Left lung (tissue), 10 donors: Measurements from ENCODE around the gene GRB2. TPM values are rescaled to one million over a fixed set of nuclear protein-coding genes. Genes with fewer than 3 reads are reported as not detected.
"Not testable (repeated sequence)": the region's sequence is repeated elsewhere in the genome, so short reads cannot be mapped to it uniquely, and the experiment has no call there.

Experiments used
- ATAC-seq: fragments of 200-7000 bp; cut with Tn5 transposase; one replicate; pipeline ENCODE4 v1.9.1; 2020; ENCODE audit warnings: moderate library complexity
- DNase-seq, 4 donors: peaks; one replicate each; pipeline ENCODE4 v3.0.0-alpha.2; 2013 to 2020
- H3K27ac ChIP-seq, 2 donors: fragments of 200-600 bp; sonication (generic) in 1 of 2; one replicate each; pipeline versions ENCODE4 v1.5.0 to v1.8.0; 2020 to 2021
- H3K27me3 ChIP-seq, 2 donors: fragments of 200-600 bp; sonication (generic) in 1 of 2; one replicate each; pipeline versions ENCODE4 v1.5.0 to v1.8.0; 2020 to 2021
- H3K36me3 ChIP-seq, 2 donors: fragments of 200-600 bp; sonication (generic) in 1 of 2; one replicate each; pipeline versions ENCODE4 v1.5.0 to v1.8.0; 2020 to 2021
- H3K4me1 ChIP-seq, 2 donors: fragments of 200-600 bp; one replicate each; pipeline ENCODE4 v1.8.0; 2021
- H3K4me3 ChIP-seq, 2 donors: fragments of 200-600 bp; sonication (generic) in 1 of 2; one replicate each; pipeline versions ENCODE4 v1.5.0 to v1.8.0; 2020 to 2021; ENCODE audit warnings: mild to moderate bottlenecking in 1 of 2
- H3K9me3 ChIP-seq, 2 donors: fragments of 200-600 bp; sonication (generic) in 1 of 2; one replicate each; pipeline versions ENCODE4 v1.5.0 to v1.8.0; 2020 to 2021
- intact Hi-C, 2 donors: fragments of 100-400 bp; cut with DNase I; formaldehyde crosslinking; loops; one replicate each; pipeline versions ENCODE4 v1.11.2 to v1.14.2; 2022
- polyA plus RNA-seq, 6 donors: library from polyadenylated mRNA; unstranded; fragments of 120-200 nt; gene quantifications; one replicate each; pipeline ENCODE4 v1.2.1, GENCODE V29; 2013; ENCODE audit not compliant: insufficient read length in 6 of 6
- total RNA-seq, 2 donors: library from RNA; stranded (reverse); fragmentation: NEBNext Ultra II Directional; extraction: Animal tissue kit (Norgen Biotek cat#: 25700); gene quantifications; one replicate each; pipeline ENCODE4 v1.2.1, GENCODE V29; 2021
- TF ChIP-seq, protein P1 (sequence below), 2 donors: fragments of 200-600 bp; sonication (generic) in 1 of 2; IDR thresholded peaks; one replicate each; pipeline versions ENCODE4 v1.5.0 to v1.8.0; 2021; ENCODE audit warnings: antibody characterized with exemption in 2 of 2
- donor health status: DM: no; HTN: yes; CAD: no.
- donor health status: DM: no; HTN: no; CAD: no.

GRB2 gene
- total and polyA plus RNA-seq, 8 donors, result 81.8 to 214 (median 83.3) TPM

DNA sequence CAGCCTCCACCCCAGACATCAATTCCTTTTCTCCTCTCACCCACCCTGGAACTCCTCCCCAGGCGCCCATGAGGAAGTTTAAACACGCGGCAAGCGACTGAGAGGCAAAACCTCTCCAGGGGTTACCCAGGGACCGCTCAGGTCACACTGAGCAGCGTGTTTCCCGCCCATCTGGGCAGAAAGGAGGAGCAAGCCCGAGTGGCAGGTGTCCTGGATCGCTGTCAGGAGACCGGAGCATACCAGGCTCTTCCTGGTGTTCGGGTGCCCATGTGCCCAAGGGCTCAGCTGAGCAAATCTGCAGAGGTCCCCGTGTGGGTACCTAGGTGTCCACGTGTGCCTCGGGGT, 116.7 kb downstream of the GRB2 start:
- intact Hi-C loops, result no loop called here
- peak overlapping the region; percentile 72 to 86 for H3K4me3 ChIP-seq
- no peaks in the 10 kb centered on the region for H3K9me3 ChIP-seq
- peak overlapping the region; percentile 93 to 99 for H3K27ac ChIP-seq
- ATAC-seq, result peak; percentile 57
- peaks cover 0 to 29% of the 10 kb centered on the region in 2 donors for H3K36me3 ChIP-seq
- TF ChIP-seq, protein P1, sequence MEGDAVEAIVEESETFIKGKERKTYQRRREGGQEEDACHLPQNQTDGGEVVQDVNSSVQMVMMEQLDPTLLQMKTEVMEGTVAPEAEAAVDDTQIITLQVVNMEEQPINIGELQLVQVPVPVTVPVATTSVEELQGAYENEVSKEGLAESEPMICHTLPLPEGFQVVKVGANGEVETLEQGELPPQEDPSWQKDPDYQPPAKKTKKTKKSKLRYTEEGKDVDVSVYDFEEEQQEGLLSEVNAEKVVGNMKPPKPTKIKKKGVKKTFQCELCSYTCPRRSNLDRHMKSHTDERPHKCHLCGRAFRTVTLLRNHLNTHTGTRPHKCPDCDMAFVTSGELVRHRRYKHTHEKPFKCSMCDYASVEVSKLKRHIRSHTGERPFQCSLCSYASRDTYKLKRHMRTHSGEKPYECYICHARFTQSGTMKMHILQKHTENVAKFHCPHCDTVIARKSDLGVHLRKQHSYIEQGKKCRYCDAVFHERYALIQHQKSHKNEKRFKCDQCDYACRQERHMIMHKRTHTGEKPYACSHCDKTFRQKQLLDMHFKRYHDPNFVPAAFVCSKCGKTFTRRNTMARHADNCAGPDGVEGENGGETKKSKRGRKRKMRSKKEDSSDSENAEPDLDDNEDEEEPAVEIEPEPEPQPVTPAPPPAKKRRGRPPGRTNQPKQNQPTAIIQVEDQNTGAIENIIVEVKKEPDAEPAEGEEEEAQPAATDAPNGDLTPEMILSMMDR (IDR thresholded peaks at IDR 0.05), result no peak
- DNase-seq, result peak in 1 of 4 donors; percentile 67
- peaks cover 3 to 44% of the 10 kb centered on the region in 2 donors for H3K4me1 ChIP-seq
- H3K27me3 ChIP-seq, result no peaks in the 10 kb centered on the region

DNA sequence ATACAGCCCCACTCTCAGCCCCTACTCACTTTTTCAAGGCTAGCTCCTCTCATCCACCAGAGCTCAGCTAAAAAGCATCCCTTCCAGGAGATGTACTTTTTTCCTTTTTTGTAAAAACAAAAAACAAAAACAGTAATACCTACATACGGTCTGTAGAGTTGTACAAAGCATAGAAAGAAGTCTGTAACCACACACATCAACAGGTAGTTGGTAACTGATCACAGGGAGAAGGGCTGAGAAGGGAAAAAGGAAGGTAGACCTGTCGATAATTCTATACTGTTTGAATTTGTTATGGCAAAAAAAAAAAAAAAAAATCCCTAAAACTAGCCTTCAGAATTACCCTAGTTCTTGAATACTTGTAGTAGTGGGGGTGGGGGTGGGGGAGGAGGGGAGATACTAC, 117.1 kb downstream of the GRB2 start:
- Histone ChIP-seq H3K27ac (peak overlapping the region in 1 of 2 donors; percentile 99), H3K27me3 (no peaks in the 10 kb centered on the region), H3K4me1 (peaks cover 3 to 40% of the 10 kb centered on the region in 2 donors), H3K36me3 (peaks cover 0 to 33% of the 10 kb centered on the region in 2 donors), H3K4me3 (peak overlapping the region; percentile 72 to 86), H3K9me3 (no peaks in the 10 kb centered on the region)
- DNase-seq (no peak), ATAC-seq (no peak)
- TF ChIP-seq, protein P1 (IDR thresholded peaks at IDR 0.05), result no peak
- intact Hi-C loops, result no loop called here

DNA sequence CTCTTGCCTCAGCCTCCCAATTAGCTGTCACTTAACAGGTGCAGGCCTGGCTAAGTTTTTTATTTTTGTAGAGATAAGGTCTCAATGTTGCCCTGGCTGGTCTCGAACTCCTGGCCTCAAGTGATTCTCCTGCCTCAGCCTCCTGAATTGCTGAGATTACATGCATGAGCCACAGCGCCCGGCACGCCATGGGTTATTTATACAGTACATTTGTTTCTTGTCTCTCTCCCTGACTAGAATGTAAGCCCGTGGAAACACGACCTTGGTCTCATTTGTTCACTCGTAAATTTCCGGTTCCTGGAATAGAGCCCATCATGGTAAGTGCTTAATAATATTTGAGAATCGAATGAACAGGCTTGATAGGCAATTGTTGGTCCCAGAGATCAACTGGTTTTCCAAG, 118.3 kb downstream of the GRB2 start:
- Histone ChIP-seq H3K27me3 (no peaks in the 10 kb centered on the region), H3K27ac (no peak overlapping the region), H3K4me1 (peaks cover 3 to 30% of the 10 kb centered on the region in 2 donors), H3K36me3 (peaks cover 0 to 45% of the 10 kb centered on the region in 2 donors), H3K4me3 (no peak overlapping the region), H3K9me3 (no peaks in the 10 kb centered on the region)
- no peak for ATAC-seq
- DNase-seq, result no peak
- TF ChIP-seq, protein P1 (IDR thresholded peaks at IDR 0.05), result no peak
- intact Hi-C loops, result no loop called here

DNA sequence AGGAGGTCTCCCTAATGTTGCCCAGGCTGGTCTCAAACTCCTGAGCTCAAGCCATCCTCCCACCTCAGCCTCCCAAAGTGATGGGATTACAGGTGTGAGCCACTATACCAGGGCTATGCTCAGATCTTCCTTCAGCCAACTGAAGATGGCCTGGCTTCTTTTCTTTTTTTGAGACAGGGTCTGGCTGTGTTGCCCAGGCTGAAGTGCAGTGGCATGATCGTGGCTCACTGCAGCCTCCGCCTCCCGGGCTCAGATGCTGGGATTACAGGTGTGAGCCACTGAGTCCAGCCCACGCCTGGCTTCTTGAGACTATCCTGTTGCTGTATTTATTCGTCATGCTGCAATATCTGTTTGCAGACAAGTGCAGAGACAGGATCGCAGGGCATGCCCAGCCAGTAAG, 120.4 kb downstream of the GRB2 start:
- TF ChIP-seq, protein P1 (IDR thresholded peaks at IDR 0.05), result no peak
- H3K36me3 ChIP-seq, result peaks cover 0 to 64% of the 10 kb centered on the region in 2 donors
- no peak overlapping the region for H3K27ac ChIP-seq
- ATAC-seq, result no peak
- H3K9me3 ChIP-seq, result no peaks in the 10 kb centered on the region
- no peak overlapping the region for H3K4me3 ChIP-seq
- peaks cover 3 to 21% of the 10 kb centered on the region in 2 donors for H3K4me1 ChIP-seq
- H3K27me3 ChIP-seq, result no peaks in the 10 kb centered on the region
- intact Hi-C loops, result no loop called here
- no peak for DNase-seq

DNA sequence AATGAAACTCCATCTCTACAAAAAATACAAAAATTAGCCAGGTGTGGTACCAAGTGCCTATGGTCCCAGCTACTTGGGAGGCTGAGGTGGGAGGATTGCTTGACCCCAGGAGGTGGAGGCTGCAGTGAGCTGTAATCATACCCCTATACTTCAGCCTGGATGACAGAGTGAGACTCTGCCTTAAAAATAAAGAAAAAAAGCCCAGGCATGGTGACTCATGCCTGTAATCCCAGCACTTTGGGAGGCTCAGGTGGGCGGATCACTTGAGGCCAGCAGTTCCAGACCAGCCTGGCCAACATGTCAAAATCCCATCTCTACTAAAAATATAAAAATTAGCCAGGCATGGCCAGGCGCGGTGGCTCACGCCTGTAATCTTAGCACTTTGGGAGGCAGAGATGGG, 125.3 kb downstream of the GRB2 start:
- intact Hi-C loops, H3K27me3 ChIP-seq, ATAC-seq, H3K27ac ChIP-seq, DNase-seq, H3K4me1 ChIP-seq, H3K9me3 ChIP-seq, H3K4me3 ChIP-seq: not testable (repeated sequence)
- H3K36me3 ChIP-seq, result peaks cover 0 to 80% of the 10 kb centered on the region in 2 donors

DNA sequence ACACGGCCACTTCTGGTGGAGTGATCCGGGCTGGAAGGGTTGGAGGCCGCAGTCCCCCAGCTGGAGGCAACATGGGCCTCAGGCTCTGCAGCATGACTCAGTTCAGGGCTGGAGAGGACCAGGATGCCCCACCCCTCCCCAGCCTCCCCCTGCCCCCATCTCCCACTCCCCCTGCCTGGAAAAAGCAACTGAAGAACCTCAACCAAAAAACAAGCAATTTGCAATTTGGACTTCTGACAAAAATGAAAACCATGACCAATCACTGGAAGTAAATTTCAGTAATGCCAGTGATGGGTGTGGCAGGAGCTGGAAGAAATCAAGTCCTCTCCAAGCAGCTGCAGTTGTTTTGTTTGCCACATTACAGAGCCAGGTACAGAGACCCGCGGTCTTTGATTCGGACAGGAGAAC, 127.8 kb downstream of the GRB2 start:
- TF ChIP-seq, protein P1 (IDR thresholded peaks at IDR 0.05), result no peak
- ATAC-seq, result peak; percentile 83
- H3K27ac ChIP-seq, result peak overlapping the region; percentile 45 to 59

More for the DNA sequence above, 127.8 kb downstream of the GRB2 start:
- Histone ChIP-seq H3K36me3 (peaks cover 0 to 77% of the 10 kb centered on the region in 2 donors), H3K27me3 (no peaks in the 10 kb centered on the region), H3K4me3 (no peak overlapping the region), H3K4me1 (peaks cover 3 to 6% of the 10 kb centered on the region in 2 donors), H3K9me3 (no peaks in the 10 kb centered on the region)
- intact Hi-C loops, result no loop called here
- no peak for DNase-seq
